Measurements from ENCODE around the gene STMN1.

- TF ChIP-seq POLR2A (IDR thresholded peaks at IDR 0.05; ENCODE audit: low read length) = no peak
- no peak for TF ChIP-seq GATA1 (IDR thresholded peaks at IDR 0.05; ENCODE audit: low read depth, low read length)
These were observed 29.5 kb downstream of the STMN1 start for GRCh38 chr1:25876693-25877077.
